ENCODE measurements around the gene DDX47. TPM values are rescaled to one million over a fixed set of nuclear protein-coding genes. Genes with fewer than 3 reads are reported as not detected.
A peak's percentile ranks its signal among the peaks of the same experiment; 100 is the strongest.

The DDX47 gene
- 10 to 100 TPM; 79.2 to 81.3 TPM for total RNA-seq

DNA sequence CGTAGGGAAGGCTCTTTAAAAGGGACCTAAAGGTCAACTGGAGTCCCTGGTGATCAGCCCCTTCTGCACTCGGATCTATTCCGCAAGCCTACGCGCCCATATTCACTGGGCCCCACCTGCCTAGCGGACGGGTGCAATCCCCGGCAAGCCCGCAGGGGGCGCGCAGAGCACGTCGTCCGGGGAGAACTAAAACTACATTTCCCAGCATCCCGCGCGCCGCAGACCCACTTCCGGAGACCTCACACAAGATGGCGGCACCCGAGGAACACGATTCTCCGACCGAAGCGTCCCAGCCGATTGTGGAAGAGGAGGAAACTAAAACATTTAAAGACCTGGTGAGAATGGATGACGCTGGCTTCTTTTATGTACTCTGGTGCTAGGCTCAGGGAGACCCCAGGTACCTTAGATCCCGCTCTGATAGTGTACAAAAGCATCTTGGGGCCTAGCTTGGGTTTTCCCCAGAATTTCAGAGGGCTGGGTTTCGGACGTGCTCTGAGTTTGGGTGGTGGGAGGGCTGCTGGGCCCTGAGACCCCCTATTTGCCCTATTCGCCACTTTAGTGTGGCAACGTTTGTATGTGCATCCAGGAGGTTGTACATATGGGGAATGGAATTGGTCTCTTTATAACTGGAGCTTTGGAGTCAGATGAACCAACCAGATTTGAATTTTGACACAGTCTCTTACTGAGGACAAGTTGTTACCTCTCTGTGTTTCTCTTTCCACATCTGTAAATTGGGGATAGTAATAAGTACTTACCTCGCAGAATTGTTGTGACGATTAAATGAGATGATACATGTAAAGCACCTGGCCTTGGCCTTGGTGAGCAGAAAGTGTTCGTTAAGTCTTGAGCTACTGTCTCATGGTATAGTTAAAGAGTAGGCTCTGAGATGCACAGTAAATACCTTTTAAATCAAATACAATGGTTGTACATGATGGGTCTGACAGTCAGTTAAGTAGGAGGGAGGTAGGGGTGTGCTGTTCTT is at the start of gene DDX47:
Gene DDX47 (plus strand): TSS at position 227 of the 982 bp plus-strand sequence. CDS start 22 bp downstream, at position 249.
- Mint-ChIP-seq H3K4me3 (peak within 1 kb of the TSS; percentile 97), H3K36me3 (peaks cover 10% of the 10 kb centered on the region), H3K27ac (peak within 1 kb of the TSS; percentile 93 to 99), H3K4me1 (ENCODE audit: low read depth in 2 of 2) (peaks cover 37 to 51% of the 10 kb centered on the region in 2 donors), H3K27me3 (no peaks in the 10 kb centered on the region), H3K9me3 (no peaks in the 10 kb centered on the region)
- ATAC-seq (peak; percentile 99), DNase-seq (ENCODE audit: low spot score) (peak; percentile 94)

GRCh38 chr12:12764824-12765223 is 48.3 kb upstream of the DDX47 start:
- no peaks in the 10 kb centered on the region for H3K27me3 Mint-ChIP-seq
- H3K4me3 Mint-ChIP-seq = no peak overlapping the region
- peaks cover 1% of the 10 kb centered on the region for H3K9me3 Mint-ChIP-seq
- no peak overlapping the region for H3K27ac Mint-ChIP-seq
- peaks cover 4% of the 10 kb centered on the region for H3K36me3 Mint-ChIP-seq
- no peak for DNase-seq (ENCODE audit: low spot score)
- no peaks in the 10 kb centered on the region for H3K4me1 Mint-ChIP-seq (ENCODE audit: low read depth in 2 of 2)
- ATAC-seq = no peak

DNA sequence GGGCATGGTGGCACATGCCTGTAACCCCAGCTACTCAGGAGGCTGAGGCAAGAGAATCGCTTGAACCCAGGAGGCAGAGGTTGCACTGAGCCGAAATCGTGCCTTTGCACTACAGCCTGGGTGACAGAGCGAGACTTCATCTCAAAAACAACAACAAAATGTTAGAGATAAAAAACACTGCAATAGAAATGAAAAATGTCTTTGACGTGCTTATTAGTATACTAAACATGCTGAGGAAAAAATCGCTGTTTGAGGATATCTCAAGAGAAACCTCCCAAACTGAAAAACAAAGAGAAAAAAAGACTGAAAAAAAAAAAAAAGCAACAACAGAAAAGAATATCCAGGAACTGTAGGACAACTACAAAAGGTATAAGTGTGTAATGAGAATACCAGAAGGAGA is 42.9 kb upstream of the DDX47 start:
- H3K27ac Mint-ChIP-seq = no peak overlapping the region
- DNase-seq (ENCODE audit: low spot score) (no peak), ATAC-seq (no peak)
- no peaks in the 10 kb centered on the region for H3K4me1 Mint-ChIP-seq (ENCODE audit: low read depth in 2 of 2)
- no peak overlapping the region for H3K4me3 Mint-ChIP-seq
- peaks cover 9% of the 10 kb centered on the region for H3K36me3 Mint-ChIP-seq
- peaks cover 3% of the 10 kb centered on the region for H3K9me3 Mint-ChIP-seq
- H3K27me3 Mint-ChIP-seq = no peaks in the 10 kb centered on the region

DNA sequence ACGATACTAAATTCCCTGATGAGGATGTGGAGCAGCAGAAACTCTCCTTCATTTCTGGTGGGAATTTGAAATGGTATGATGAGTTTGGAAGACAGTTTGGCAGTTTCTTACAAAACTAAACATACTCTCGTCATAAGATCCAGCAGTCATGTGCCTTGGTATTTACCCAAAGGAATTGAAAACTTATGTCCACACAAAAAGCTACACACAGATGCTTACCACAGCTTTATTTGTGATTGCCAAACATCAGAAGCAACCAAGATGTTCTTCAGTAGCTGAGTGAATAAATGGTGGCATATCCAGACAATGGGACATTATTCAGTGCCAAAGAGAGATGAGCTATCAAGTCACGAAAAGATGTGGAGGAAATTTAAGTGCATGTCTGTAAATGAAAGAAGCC is 38.4 kb upstream of the DDX47 start:
- Mint-ChIP-seq H3K9me3 (peaks cover 2% of the 10 kb centered on the region), H3K4me1 (ENCODE audit: low read depth in 2 of 2) (no peaks in the 10 kb centered on the region), H3K27me3 (no peaks in the 10 kb centered on the region), H3K4me3 (no peak overlapping the region), H3K36me3 (peaks cover 6% of the 10 kb centered on the region), H3K27ac (no peak overlapping the region)
- no peak for ATAC-seq
- DNase-seq (ENCODE audit: low spot score) = no peak

DNA sequence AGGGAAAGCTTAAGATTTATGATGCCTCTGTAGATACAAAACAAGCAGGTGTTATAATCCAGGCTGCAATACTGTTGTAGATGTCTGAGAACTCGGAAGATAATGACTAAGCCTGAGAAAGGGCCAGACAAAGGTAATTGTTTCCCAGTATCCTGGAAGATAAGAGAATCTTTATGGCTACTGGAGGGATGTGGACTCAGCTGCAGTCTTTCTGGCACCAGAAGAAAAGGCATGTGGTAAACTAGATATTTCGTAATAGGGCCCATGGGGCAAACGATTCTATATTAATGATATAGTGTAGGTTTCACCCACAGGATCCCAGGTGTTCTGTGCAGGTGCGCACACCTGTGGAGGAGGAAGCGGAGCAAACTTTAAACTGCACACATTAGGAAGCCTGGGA is 36.9 kb upstream of the DDX47 start:
- DNase-seq (ENCODE audit: low spot score) (no peak), ATAC-seq (no peak)
- Mint-ChIP-seq H3K4me3 (no peak overlapping the region), H3K9me3 (no peaks in the 10 kb centered on the region), H3K36me3 (no peaks in the 10 kb centered on the region), H3K4me1 (ENCODE audit: low read depth in 2 of 2) (no peaks in the 10 kb centered on the region), H3K27ac (no peak overlapping the region), H3K27me3 (no peaks in the 10 kb centered on the region)

- no peak for ATAC-seq
- Mint-ChIP-seq H3K4me1 (ENCODE audit: low read depth in 2 of 2) (no peaks in the 10 kb centered on the region), H3K9me3 (no peaks in the 10 kb centered on the region), H3K27me3 (no peaks in the 10 kb centered on the region), H3K36me3 (no peaks in the 10 kb centered on the region), H3K27ac (no peak overlapping the region), H3K4me3 (no peak overlapping the region)
- no peak for DNase-seq (ENCODE audit: low spot score)
These were observed 36.1 kb upstream of the DDX47 start for GRCh38 chr12:12777092-12777491.

- no peak for DNase-seq (ENCODE audit: low spot score)
- Mint-ChIP-seq H3K9me3 (no peaks in the 10 kb centered on the region), H3K27me3 (no peaks in the 10 kb centered on the region), H3K4me3 (no peak overlapping the region), H3K4me1 (ENCODE audit: low read depth in 2 of 2) (no peaks in the 10 kb centered on the region), H3K27ac (no peak overlapping the region), H3K36me3 (no peaks in the 10 kb centered on the region)
- no peak for ATAC-seq
These were observed 34.1 kb upstream of the DDX47 start for GRCh38 chr12:12779007-12779406.

GRCh38 chr12:12779529-12779928 is 33.6 kb upstream of the DDX47 start:
- Mint-ChIP-seq H3K9me3 (no peaks in the 10 kb centered on the region), H3K4me3 (no peak overlapping the region), H3K36me3 (no peaks in the 10 kb centered on the region), H3K27ac (no peak overlapping the region), H3K27me3 (no peaks in the 10 kb centered on the region), H3K4me1 (ENCODE audit: low read depth in 2 of 2) (no peaks in the 10 kb centered on the region)
- DNase-seq (ENCODE audit: low spot score) = no peak
- no peak for ATAC-seq

DNA sequence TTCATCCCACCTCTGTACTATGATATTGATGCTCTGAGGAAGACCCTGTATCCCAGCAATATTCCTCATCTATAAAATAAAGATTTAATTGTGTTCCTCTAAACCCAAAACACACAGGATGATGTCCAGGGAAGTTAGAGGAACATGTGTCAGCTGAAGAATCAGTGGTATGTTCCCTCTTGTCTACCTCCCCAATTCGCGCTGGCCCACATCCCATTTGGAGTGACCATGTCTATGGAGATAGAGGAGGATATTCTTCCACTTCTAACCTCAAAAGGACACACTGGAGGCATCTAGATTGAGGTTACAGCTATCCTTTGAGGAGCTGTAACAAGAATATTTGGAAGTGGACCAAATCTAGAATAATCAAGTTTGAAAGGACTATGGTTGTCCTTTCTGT is 29.0 kb upstream of the DDX47 start:
- no peaks in the 10 kb centered on the region for H3K36me3 Mint-ChIP-seq
- DNase-seq (ENCODE audit: low spot score) (no peak), ATAC-seq (no peak)
- H3K9me3 Mint-ChIP-seq = no peaks in the 10 kb centered on the region
- peaks cover 17 to 31% of the 10 kb centered on the region in 2 donors for H3K4me1 Mint-ChIP-seq (ENCODE audit: low read depth in 2 of 2)
- H3K4me3 Mint-ChIP-seq = no peak overlapping the region
- no peaks in the 10 kb centered on the region for H3K27me3 Mint-ChIP-seq
- H3K27ac Mint-ChIP-seq = no peak overlapping the region

DNA sequence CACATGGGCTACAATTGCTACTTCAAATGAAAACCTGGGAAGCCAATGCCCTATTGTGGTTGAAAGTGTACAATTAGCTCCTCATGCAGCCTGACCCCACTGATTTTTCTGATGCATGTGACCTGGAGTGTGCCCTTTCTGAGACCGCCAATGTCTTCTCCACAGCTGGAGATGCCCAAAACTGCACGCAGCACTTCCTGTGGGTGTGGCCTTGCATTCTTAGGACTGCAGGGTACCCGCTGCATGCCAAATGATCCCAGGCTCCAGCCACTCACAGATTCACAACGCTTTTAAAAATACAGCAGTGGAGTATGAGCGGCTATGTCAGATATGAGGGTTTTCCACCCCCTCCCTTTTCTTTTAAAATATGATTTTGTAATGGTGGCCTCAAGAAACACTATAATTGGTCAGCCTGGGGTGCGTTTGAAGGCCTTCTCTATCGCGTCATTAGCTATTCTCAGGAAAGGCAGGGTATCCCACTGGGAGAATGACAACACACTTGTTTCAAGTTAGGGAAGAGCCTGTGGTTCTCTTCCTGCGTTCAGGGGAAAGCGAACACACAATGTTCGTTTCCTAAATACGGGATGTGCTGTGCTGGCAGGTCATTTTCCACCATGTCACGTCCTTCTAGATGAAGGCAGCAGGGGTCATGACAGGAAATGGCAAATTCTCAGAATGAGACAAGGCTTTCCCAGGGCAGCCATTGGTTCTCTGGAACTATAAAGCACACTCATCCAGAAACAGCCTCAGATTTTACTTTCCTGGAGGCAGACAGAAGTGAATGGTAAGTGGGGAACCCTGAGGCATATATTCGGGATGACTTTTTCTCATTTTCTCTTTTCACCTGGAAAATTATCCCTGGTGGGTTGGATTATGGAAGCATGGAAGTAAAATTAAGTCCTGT is 28.0 kb upstream of the DDX47 start, which contains the start of gene APOLD1:
Gene APOLD1 (plus strand): TSS at position 749 of the 904 bp plus-strand sequence. CDS start 33 bp downstream, at position 782.
- ATAC-seq = no peak
- H3K4me3 Mint-ChIP-seq = peak within 1 kb of the TSS; percentile 72
- H3K27me3 Mint-ChIP-seq = no peaks in the 10 kb centered on the region
- no peaks in the 10 kb centered on the region for H3K9me3 Mint-ChIP-seq
- H3K27ac Mint-ChIP-seq = peak within 1 kb of the TSS; percentile 24 to 60
- peaks cover 17 to 31% of the 10 kb centered on the region in 2 donors for H3K4me1 Mint-ChIP-seq (ENCODE audit: low read depth in 2 of 2)
- no peaks in the 10 kb centered on the region for H3K36me3 Mint-ChIP-seq
- DNase-seq (ENCODE audit: low spot score) = no peak

- peaks cover 17 to 31% of the 10 kb centered on the region in 2 donors for H3K4me1 Mint-ChIP-seq (ENCODE audit: low read depth in 2 of 2)
- peak overlapping the region; percentile 24 to 60 for H3K27ac Mint-ChIP-seq
These were observed 26.8 kb upstream of the DDX47 start for GRCh38 chr12:12786351-12786705.

GRCh38 chr12:12786706-12787601 is 26.2 kb upstream of the DDX47 start:
- H3K9me3 Mint-ChIP-seq = no peaks in the 10 kb centered on the region
- peak overlapping the region; percentile 79 to 91 for H3K27ac Mint-ChIP-seq
- H3K27me3 Mint-ChIP-seq = peaks cover 0 to 9% of the 10 kb centered on the region in 2 donors
- ATAC-seq (peak; percentile 95 to 97), DNase-seq (ENCODE audit: low spot score) (peak; percentile 87)
- H3K4me1 Mint-ChIP-seq (ENCODE audit: low read depth in 2 of 2) = peaks cover 17 to 31% of the 10 kb centered on the region in 2 donors
- no peaks in the 10 kb centered on the region for H3K36me3 Mint-ChIP-seq
- H3K4me3 Mint-ChIP-seq = peak overlapping the region; percentile 92

More at GRCh38 chr12:12786351-12786705, 26.8 kb upstream of the DDX47 start:
- ATAC-seq = peak; percentile 3 to 5
- DNase-seq (ENCODE audit: low spot score) = no peak
- H3K9me3 Mint-ChIP-seq = no peaks in the 10 kb centered on the region
- peaks cover 0 to 9% of the 10 kb centered on the region in 2 donors for H3K27me3 Mint-ChIP-seq
- peak overlapping the region; percentile 72 for H3K4me3 Mint-ChIP-seq
- no peaks in the 10 kb centered on the region for H3K36me3 Mint-ChIP-seq

DNA sequence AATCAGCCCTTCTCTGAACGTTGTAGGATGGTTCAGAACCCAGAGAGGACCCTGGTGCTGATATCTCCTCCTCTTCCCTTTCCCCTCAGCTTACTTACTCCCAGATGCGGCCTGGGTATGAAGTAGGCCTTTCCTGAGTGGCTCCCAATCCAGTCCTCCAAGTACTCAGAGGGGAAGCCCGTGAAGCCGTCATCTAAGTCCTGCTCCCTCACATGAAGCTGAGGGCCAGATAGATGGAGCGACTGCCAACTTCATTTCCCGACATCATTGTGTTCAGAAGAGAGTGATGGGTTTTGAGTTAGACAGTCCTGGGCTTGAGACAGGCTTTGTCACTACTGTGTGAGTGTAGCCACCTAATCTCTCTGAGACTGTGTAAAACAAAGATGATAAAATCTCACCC is 25.0 kb upstream of the DDX47 start:
- no peaks in the 10 kb centered on the region for H3K9me3 Mint-ChIP-seq
- DNase-seq (ENCODE audit: low spot score) (no peak), ATAC-seq (no peak)
- H3K27ac Mint-ChIP-seq = peak overlapping the region; percentile 79 to 91
- peak overlapping the region; percentile 92 for H3K4me3 Mint-ChIP-seq
- no peaks in the 10 kb centered on the region for H3K36me3 Mint-ChIP-seq
- peaks cover 17 to 31% of the 10 kb centered on the region in 2 donors for H3K4me1 Mint-ChIP-seq (ENCODE audit: low read depth in 2 of 2)
- H3K27me3 Mint-ChIP-seq = peaks cover 0 to 9% of the 10 kb centered on the region in 2 donors
